ENCODE measurements around the gene CLK4.
A peak's percentile ranks its signal among the peaks of the same experiment; 100 is the strongest.

The CLK4 gene

GRCh38 chr5:178637356-178638074 lies 10.7 kb upstream of the CLK4 start:
- DNase-seq (ENCODE audit: low spot score): peak; percentile 27

DNA sequence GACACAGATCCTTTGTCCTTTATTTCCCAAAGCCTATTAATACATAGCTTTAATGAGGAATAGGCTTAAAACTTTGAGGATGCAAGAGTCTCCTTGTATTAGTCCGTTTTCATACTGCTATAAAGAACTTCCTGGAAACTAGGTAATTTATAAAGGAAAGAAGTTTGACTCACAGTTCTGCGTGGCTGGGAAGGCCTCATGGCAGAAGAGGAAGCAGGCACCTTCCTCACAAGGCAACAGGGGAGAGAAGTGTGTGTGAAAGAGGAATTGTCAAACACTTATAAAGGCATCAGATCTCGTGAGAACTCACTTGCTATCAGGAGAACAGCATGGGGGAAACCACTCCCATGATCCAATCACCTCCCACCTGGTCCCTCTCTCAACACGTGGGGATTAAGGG lies 5.4 kb upstream of the CLK4 start:
- no peak for DNase-seq (ENCODE audit: low spot score)

DNA sequence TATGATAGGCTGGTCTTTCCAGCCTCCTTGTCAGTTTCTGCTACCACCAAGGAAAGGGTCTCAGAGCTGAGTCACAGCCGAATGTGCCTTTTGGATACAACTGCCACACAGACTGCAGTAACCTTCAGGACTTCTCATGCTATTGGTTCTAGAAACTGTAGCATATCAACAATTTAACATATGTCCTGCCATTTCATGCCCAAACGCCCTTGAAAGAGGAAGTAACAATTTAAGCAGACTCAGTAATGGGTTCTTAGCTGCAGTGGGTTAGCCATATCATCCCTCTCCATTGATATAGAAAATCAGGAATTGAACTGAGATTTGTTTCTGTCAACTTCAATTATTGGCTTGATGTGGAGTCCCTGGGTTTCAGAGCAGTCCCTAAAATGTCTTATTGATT lies 4.1 kb upstream of the CLK4 start:
- DNase-seq (ENCODE audit: low spot score): peak; percentile 33

DNA sequence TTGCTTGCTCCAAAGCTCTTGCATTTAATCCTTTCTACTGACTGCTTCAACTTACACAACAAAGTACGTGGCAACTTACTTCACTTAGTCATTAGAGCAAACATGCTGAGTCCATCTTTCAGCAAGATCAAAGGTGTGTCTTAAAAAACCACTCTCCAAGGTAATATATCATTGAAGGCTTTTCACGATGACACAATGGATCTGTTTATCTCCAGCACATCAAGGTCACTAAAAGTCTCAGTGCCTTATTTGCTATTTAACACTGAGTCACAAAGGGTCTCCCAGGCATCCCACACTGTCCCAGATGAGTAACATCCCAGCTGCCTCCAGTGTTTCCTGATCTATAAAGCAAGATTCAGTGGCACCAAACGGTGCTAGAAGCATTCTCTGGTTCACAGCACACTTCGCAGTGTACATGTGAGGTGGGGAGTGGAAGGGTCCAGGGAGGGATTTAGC lies 3.7 kb upstream of the CLK4 start:
- no peak for DNase-seq (ENCODE audit: low spot score)

DNA sequence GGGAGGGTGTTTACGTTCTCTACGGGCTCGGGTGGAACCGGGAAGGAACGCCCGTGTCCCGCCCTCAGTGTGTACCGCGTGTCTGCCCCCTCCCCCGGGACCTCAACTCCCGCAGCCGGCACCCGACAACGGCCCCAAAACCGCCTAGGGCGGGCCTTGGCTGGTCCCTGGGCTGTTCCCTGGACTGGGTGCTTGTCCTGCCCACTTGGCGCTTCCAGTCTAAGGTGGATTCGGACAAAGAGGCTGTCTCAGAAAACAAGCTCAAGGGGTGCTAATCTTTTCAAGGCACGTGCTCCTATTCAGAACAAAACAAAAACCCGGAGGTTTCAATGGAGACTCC lies 379 bp upstream of the CLK4 start:
- DNase-seq (ENCODE audit: low spot score): no peak

DNA sequence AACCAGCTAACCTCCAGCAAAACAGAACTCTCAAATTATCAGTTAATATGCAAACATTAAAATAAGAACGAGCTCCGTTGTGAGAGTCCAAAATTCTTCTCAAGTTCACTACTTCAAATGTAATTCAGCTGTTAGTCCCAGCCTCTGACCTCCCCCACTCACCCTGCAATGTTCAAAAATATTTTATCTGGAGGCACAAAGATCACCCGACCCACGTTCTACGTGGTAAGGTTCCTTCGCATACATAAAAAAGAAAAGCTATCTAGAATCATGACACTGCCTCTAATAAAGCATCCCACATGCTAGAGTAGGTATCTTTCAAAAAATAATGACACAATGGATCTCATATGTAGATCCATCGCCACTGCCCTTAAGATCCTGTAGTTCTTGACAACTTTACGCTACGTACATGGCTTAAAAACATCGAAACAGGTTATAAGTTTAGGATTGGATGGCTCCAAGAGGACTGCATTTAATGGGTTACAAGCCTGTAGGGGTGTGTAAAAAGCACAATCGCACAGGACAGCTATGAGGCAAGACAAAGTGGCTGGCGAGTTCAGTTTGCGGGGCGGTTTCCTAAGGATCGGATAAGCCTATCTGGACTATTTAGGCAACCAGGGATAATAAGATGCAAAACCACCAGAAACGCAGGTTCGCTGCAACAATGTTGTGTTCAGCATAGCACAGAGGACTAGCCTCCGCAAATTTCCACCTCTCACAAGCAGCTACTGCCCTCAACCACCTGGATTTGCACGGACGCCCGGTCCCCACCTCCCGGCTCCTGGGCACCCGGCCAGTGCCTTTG lies 969 bp downstream of the CLK4 start:
- DNase-seq (ENCODE audit: low spot score): no peak

DNA sequence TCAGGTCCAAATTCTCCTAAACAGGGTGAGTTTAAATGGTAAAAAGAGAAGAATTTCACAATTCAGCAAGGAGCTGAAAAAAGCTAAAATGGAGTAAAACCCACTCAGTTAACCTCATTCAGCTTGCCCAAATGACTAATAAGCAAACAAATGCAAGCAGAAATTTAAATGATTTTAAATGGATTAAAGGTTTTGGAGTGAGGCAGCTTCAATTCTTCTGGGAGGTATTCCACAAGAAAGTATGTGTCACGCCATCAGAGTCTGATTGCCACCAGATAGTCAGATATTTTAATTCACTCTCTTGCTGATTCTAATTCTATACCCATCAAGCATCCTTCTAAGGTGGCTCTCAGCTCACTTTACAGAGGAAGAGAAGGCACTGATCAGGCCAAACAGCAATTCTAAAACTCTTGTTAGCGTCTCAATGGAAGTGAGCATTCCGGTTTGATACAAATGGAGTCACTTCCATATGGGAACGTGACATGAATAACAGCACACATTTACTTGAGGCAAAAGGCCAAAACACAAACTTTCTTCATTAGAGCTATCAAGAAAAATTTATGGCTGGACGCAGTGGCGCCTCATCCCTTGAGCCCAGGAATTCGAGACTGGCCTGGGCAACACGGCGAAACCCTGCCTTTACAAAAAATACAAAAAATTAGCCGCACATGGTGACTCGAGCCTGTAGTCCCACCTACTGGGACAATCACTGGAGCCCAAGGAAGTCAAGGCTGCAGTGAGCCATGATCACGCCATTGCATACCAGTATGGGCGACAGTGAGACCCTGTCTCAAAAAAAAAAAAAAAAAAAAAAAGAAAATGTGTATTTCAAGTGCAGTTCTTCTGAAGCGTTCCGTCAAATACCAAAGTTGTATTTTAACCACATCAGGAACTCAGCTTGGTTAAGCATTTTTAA lies 2.0 kb downstream of the CLK4 start:
- no peak for DNase-seq (ENCODE audit: low spot score)

- no peak for DNase-seq (ENCODE audit: low spot score)
Measured at GRCh38 chr5:178622679-178623247, 4.1 kb downstream of the CLK4 start.

DNA sequence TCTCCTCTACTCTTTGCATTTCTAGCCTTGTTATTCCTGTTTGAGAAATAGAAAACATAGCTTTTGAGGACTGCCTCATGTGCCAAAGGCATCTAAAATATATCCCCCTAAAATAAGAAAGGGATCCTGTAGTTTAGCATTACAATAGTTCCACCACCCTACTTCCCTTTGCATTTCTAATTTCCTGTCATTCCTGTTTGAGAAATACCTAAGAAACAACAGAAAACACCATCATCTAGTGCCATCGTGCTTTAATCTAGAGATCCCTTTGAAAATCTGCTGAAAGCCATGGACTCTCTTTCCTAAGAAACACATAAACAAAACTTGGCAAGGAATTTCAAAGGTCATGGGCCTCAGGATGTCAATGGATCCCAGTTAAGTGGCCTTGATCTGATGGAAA lies 7.5 kb downstream of the CLK4 start:
- no peak for DNase-seq (ENCODE audit: low spot score)

DNA sequence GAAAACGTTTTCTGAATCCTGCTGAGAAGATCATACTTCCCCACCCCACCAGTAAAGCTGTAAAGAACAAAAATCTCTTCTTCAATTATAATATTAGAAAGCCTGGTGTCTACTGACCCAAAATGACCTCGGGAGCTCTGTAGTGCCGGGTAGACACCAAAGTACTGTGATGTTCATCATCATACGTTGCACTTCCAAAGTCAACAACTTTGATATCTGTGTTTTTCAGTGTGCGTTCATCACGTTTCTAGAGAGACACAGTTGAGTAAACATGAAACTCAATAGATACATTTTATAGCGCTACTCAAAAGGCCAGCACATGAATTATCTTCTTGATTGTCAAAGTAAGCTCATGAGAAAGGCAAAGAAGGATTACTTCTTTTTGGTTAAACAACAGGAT lies 14.6 kb downstream of the CLK4 start:
- DNase-seq (ENCODE audit: low spot score): no peak

DNA sequence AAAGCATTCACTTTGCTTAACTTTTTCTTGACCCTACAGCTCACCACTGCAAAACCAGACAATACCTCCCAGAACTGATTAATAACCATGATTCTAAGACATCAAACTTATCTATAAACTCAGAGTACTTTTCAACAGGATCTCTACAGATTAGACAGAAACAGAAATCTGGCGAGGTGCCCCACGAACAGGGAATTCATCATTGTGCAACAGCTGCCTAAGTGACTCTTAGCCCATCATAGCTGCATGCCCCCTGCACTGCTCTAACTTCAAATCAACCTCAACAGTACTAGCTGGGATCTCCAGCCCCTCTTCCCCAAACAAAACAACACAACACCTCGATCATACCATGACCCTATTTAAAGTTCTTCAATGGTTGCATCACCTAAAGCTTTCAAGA lies 20.6 kb downstream of the CLK4 start:
- no peak for DNase-seq (ENCODE audit: low spot score)

- DNase-seq (ENCODE audit: low spot score): no peak
Measured at GRCh38 chr5:178605788-178606187, 21.1 kb downstream of the CLK4 start.

DNA sequence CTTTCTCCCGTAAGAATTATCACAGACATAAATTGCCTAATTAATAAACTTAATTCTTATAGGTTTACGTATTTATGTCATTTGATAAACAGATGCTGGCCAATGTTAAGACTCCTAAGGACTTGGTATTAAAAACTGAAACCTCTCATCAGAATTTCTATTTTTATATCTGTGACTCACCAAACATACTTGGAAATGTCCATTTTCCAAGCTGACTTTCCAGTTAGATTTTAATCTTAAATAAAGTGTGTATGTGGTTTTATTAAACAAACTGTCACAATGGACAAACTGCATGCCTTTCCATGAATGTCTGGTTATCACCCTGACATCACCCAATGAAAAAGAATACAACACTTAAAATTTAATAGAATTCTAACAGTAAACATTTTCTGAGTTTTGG lies 24.1 kb downstream of the CLK4 start:
- no peak for DNase-seq (ENCODE audit: low spot score)

DNA sequence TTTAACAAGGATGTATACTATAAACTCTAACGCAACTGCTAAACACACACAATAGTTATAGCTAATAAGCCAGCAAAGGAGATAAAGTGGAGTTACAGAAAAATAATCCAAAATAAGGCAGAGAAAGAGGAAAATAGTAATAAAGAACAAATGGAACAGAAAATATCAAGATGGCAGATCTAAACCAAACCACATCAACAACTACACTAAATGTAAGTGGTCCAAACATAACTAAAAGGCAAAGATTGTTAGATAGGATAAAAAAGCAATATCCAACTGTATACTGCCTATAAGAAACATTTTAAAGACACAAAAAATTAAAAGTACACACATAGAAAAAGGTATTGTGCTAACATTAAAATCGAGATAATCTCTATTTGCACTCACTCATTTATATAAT lies 31.1 kb downstream of the CLK4 start:
- no peak for DNase-seq (ENCODE audit: low spot score)

DNA sequence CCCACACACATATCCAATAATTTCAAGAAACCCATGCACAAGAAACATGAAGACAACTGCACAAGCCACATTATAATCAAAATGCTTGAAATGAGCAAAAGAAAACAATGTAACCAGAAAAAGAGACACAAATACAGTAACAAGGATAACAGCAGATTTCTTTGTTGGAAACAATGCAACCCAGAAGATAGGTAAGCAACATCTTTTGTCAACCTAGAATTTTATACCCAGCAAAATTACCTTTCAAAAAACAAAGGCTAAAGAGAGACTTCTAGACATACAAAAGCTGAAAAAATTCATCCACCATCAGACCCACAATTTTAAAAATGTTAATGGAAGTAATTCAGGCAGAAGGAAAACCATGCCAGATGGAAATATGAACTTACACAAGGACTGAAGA lies 31.7 kb downstream of the CLK4 start:
- no peak for DNase-seq (ENCODE audit: low spot score)

DNA sequence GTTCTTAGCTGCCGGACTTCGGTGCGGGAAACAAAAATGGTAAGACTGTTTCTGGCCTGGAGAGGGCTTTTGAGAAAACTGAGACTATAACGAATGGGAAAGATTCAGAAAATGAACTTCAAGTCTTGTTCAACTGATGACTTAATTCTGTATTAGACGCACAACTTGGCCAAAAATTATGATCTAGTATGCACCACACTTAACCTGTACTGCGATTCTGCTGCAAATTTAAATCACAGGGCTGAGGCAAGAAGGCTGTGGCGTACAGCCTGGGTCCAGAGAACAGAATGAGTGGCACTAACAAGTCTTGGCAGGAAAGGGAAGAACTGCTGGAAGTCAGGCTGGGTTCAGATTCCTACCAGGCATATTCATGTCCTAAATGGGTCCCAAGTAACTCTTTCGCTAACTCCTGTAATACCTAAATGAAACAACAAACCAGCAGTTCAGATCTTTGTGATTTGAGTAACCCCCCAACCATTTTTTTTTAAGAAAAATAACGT lies 35.9 kb downstream of the CLK4 start:
- no peak for DNase-seq (ENCODE audit: low spot score)

- DNase-seq (ENCODE audit: low spot score): peak; percentile 36
Measured at GRCh38 chr5:178590141-178590923, 36.5 kb downstream of the CLK4 start, which contains the start of gene COL23A1. Gene COL23A1 (minus strand): TSS chr5:178590393.

DNA sequence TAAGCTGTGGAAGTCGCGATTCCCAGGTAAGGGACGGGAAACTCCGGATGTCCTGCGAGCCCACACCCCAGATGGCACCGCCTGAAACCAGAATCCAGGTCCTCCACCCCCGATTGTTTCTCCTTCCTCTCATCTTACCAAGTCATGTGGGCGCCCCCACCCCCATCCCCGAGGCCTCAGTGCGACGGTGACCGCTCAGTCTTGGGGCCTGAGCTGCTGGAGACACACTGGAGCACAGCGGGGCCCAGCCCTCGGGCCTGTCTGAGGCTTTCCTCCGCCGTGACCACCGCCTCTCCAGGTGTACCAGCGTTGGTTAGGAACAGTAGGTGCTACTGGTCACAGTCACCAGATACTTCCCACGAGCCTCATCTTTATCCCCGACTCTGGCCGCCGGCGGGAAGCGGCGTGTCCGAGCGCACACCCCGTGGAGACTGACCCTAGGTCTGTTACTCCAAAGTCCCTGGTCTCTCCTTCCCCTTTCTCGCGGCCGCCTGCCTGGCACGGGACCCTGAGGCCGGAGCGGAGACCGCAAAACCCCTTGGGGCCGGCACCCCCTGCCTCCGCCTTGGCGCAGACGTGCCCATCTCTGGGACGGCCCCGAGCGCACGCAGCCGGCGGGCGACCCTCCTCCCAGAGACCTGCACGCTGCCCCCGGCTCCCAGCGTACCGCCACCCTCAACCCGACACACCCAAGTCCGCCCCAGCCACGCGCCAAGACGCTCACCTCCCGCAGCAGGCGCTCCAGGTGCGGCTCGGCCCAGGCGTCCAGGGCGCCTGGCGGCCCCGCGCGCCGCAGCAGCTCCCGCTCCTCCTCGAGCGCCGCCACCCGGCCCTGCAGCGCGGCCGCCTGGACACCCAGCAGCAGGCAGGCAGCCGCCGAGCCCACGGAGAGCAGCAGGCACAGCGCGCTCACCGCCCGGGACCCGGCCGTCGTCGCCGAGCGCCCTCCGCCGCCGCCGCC lies 37.4 kb downstream of the CLK4 start:
- DNase-seq (ENCODE audit: low spot score): peak; percentile 41

GRCh38 chr5:178588769-178589168 lies 38.1 kb downstream of the CLK4 start:
- no peak for DNase-seq (ENCODE audit: low spot score)

Data from germinal center (tissue), 1 donor.